NCI-H345 (cell line): ENCODE measurements around the gene NIF3L1.
"Not testable (repeated sequence)": the region's sequence is repeated elsewhere in the genome, so short reads cannot be mapped to it uniquely, and the experiment has no call there.

Experiments
- DNase-seq: peaks from one replicate; lab custom pipeline; 2025; lab: John Stamatoyannopoulos, UW

NIF3L1 gene

DNA sequence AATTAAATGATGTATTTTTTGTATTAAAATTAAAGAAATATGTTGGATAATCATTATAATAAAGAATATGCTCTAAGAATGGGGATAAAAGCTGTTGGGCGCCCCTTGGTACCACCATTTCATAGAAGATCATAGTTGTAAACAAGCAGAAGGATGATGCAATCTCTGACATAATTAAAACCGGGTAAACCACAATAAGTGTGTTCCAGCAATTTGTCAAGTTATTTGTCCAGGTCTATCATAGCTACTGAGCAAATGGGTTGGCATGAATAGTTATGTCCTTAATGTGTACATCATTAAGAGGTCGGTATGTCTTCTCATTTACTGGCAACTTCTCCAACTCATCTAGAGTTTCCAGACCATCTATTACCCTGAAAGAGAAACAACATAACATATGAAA lies 18.0 kb upstream of the NIF3L1 start:
- no peak for DNase-seq

DNA sequence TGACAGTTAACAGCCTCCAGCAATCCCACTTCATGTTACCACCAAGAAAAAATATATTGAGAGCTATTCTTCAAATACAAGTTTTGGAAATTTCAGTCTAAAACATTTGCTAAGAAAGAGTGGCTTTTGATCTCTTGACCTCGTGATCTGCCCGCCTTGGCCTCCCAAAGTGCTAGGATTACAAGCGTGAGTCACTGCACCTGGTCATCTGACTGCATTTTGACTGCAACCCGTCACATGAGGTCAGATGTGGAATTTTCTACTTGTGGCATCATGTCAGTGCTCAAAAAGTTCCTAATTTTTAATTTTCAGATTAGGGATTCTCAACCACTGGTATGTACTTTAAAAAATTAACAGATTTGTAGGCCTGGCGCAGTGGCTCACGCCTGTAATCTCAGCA lies 15.6 kb upstream of the NIF3L1 start:
- DNase-seq = no peak

DNA sequence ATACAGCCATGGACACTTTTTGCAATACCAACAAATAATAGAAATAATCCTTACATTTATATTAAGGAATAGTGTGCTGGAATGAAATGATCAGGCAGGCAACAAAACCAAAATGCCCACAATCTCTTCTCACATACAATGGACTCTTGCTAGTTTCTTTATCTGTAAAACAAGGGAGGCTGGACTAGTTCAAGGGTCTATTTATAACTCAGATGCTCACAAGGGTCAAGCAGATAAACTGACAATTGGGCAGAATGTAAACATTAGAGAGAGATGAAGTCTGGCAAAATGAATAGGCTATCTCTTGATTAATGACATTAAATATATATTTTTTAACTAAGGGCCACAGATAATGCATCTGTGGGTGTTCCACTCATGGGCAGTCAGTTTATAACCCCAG lies 11.7 kb upstream of the NIF3L1 start:
- DNase-seq = no peak

DNA sequence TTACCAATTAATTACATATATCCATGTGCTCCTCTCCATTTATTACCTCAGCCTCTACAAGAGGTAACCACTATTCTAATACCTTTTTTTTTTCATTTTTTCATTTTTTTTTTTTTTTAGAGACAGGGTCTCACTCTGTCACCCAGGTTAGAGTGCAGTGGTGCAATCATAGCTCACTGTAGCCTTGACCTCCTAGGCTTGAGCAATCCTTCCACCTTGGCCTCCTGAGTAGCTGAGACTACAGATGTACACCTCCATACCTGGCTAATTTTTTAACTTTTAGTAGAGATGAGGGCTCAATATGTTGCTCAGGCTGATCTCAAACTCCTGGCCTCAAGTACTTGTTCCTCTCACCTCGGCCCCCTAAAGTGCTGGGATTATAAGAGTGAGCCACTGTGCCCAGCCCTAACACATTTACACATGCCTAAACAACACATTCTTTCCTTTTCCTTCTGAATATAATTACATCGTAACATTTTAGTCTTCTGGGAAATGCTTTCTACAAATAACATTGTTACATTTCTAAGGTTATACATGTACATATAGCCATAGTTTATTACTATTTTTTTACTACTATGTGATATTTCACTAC lies 10.8 kb upstream of the NIF3L1 start:
- DNase-seq = no peak

DNA sequence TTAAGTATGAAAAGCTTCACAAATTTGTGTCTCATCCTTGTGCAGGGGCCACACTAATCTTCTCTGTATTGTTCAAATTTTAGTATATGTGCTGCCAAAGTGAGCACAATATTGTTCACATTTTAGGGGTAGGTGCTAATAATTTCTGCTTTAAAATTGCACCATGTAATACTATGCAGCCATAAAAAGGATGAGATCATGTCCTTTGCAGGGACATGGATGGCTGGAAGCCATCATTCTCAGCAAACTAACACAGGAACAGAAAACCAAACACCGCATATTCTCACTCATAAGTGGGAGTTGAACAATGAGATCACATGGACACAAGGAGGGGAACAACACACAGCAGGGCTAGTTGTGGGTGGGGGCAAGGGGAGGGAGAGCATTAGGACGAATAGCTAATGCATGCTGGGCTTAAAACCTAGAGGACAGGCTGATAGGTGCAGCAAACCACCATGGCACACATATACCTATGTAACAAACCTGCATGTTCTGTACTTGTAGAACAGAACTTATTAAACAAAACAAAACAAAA lies 7.4 kb upstream of the NIF3L1 start:
- not testable (repeated sequence) for DNase-seq

DNA sequence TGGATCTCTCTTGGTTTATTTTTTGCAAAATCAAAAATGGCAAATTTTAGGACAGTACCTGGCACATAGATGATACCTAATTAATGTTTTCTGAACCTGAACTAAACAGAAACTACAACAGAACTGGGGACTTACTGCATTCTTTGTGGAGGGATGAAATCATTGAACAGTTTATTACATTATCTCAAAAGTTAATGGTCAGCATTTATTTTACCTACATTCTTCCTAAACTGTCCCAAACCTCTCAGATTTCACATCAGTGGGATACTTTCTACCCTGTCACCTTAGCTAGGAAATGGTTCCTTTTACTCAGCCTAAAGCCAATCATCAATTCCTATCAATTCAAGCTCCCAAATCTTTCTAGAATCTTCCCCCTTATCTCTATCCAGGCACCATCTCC lies 10.3 kb downstream of the NIF3L1 start:
- no peak for DNase-seq

DNA sequence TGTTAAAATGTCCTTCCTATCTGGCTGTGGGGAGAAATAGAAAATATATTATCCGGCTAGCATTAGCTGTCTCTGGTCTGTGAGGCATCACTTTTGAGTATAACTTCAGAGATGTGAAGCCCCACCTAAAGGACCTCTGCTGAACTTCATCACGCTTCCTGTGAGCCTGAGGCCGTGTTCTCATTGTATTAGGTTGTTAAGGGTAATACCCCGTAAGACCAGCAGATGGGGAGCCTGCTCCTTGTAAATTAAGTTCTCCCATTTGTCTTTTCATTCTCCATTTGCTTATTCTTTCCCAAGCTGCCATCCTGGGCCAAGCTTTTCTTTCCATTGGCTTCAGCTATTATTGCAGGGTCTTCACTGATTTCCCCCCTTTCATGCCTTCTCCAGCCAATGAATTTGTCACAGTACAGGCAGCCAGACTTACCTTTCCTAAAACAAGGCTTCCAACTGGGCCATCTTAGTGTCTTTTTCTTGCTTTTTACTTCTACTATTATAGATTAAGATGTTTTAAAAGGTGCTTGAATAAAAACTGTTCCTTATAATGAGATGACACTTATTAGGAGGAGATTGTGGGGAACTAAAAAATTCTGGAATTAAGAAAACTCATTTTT lies 12.4 kb downstream of the NIF3L1 start:
- peak; percentile 55 for DNase-seq

DNA sequence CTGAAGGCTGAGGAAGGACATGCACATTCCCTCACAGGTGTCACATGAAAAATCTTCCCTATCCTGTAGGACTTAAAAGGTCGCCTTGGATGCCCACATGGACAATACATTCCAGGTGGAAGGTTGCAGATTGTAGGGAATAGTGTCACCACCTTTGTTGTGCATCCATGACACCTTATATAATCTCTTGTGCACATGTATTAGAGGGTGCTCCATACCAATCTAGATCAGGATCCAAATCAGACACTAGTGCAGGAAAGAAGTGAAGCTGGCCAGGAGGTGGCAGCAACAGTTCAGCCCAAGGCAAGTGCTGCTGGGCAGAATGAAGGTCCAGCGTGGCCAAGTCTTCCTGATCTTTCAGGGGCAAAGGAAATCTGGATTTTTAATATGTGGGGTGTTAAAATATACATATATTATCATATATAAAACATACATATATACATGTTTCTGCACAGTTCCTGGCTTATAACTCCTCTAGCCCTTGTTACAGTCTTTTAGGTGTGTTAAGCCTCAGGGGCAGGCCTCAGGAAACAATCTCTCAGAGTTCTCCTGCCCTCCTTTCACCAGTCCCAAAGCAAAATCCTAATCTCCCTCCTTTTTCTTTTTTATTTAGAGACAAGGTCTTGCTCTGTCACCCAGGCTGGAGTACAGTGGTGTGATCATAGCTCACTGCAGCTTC lies 16.6 kb downstream of the NIF3L1 start:
- peak; percentile 48 for DNase-seq

DNA sequence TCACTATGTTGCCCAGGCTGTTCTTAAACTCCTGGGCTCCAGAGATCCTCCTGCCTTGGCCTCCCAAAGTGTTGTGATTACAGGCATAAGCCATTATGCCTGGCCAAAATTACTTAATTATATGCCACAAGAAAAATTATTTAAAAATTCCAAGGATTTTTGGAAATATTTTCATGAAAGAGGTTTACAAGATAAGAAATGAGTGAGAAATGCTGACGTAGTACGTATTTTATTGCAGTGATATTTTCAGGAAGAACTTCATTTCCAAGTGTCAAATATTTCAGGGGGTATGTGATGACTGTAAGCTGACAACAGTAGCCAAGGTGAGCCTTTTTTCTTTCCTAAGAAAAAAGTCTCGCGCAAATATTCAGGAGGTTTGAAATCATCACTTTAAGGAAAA lies 20.8 kb downstream of the NIF3L1 start:
- DNase-seq = no peak

DNA sequence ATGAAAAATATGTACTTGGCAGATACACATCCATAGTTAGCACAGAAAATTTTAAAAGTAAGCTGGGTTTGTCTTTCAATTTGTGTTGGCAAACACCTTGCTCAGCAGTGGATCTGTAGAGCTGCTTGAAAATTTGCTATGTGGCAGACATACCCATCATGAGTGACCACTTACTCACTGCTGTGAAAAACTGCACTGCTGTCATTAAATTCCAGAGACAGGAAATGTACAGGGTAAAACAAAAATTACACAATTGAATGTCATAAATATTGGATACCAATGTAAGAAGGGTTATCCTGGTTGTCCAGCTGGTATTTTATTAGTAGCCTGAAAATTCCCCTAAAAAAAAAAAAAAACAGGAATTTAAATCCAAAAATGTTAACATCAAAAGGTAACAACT lies 24.5 kb downstream of the NIF3L1 start:
- DNase-seq = no peak

DNA sequence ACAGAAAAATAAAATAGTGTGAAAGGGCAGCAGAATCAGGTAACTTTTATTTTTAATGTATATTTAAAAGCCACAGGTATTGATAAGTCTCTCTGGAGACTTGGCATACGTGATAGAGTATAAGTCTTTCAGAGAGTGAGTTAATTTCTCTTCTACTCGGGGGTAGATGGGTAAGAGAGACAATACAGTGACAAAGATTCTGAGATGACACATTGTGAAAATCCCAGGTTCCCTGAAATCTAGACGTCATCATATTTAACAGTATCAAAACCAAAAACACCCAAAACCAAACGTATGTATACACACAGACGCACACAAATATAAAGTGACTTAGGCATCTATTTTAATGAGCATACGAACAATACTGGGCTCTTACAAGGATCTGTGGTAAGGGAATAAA lies 33.3 kb downstream of the NIF3L1 start:
- DNase-seq = no peak

DNA sequence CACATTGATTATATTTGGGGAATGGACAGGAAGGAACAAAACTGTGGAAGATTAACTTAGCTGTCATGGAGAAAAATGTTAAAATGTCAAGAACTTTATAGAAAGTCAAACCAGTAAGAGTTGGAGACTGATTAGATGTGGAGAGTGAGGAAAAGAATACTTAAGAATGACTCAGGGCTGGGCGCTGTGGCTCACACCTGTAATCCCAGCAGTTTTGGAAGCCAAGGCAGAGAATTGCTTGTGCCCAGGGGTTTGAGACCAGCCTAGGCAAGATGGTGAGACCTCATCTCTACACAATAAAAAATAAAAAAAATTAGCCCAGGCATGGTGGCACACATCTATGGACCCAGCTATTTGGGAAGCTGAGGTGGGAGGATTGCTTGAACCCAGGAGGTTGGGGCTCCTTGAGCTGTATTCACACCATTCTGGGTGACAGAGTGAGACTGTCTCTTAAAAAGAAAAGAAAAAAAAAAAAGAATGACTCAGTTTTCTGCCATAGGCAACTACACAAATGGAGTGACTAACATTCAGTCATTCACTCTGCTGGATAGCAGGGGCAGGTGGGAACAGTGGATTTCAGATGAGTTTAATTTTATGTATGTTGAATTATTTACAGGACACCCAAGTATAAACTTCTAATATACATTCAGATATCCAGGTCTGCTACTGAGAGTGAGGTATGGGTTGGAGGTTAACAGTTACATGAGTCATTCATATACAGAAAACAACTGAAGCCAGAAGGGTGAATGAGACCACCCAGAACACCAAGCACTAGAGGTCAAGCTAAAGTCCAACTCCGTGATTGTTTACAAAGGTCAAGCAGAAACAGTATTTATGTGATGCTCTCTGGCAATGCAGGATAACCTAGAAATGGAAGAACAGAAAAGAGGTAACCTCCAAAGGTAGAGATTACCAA lies 40.4 kb downstream of the NIF3L1 start:
- DNase-seq = no peak

DNA sequence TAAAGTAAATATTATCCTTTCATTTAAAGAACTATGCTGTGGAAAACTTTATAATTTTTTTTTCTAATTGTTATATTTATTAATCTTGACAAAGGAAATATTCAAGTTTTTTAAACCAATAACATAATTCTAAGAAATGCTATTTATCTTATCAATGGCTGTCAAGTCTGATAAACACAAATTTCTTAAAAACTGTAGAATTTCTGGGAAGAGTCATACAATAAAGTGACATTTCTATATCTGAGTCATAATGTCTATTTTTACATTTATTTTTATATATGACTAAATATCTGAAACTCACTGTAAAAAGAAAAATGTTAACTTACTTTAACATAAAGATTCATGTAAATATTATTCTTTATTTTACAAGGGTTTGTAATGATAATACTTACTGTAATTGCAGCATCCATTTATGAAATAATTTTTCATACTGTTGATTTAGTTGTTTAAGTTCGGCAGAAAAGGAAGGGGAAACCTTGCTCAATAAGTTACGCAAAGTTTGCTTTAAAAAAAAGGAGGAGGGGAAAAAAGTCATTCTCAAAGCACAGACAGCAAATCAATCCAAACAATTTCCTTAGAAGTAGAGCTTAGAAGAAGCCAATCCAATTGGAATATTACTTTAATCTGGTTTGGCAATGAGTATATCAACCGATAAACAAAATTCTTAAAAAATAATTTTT lies 41.9 kb downstream of the NIF3L1 start:
- DNase-seq = no peak

DNA sequence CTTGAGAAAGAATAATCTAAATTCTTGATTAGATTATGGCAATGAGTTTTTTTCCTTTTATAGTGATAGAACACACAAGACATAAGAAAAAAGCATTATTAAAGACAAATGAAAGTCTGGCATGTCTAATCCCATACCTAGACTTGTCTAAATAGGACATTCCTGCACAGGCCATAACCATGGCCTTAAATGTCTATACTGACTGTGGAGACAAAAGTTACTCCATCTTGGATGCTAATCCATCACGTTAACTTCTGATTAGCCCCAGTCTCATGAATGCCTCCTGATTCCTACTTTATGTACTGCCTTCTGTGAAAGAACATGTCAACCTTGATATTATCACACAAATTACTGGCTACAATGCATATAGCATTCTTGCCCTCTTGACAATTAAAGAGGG lies 50.7 kb downstream of the NIF3L1 start:
- no peak for DNase-seq

DNA sequence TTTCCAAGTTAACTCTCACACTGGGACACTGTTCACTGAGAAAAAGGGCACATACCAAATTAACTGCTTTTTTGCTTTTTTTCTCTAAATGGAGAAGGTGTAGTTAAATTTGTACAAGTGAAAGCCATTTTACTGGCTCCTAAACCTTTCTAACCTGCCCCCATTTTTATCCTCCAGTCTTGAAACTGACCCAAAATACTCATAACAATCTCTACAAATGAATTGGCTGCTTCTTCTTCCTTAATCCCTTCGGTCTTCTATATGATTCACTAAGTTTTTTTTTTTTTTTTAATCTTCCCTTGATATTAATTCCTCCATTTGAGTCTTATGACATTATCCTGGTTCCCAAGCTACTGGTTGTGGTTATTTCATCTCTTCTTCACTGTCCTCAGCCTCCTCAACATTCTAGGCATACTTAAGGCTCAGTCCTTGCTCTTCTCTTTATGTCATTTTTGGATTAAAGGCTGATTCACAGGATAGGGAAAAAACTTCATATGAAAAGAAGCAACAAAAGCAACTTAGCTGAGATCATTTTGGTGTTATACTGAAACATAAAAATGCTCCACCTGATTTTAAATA lies 54.4 kb downstream of the NIF3L1 start:
- no peak for DNase-seq

DNA sequence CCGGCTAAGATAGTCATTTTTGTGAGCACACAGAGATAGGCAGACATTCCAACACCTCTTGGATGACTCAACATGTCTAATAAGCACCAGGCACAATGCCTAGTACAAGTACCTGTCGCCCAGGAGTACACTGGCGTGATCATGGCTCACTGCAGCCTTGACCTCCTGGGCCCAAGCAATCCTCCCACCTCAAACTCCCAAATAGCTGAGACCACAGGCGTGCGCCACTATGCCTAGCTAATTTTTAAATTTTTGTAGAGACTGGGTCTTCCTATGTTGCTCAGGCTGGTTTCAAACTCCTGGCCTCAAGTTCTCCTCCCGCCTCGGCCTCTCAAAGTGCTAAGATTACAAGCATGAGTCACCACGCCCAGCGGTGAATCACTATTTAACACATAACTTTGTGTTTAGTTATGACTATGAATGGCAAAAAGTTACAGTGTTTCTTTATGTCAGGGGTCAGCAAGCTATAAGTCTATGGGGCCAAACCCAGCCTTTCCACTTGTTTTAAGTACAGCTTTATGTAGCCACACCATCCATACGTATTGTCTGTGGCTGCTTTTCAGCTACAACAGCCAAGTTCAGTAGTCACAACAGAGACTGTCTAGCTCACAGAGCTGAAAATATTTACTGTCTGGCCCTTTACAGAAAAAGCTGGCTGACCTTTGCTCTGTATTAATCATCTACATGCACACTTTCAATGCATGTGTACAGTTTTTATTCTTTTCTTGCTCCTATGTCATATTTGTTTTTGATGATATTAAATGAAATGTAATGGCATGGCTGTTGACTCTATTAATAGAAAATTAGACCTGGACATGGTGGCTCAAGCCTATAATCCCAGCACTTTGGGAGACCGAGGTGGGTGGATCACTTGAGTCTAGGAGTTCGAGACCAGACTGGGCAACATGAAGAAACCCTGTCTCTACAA lies 55.6 kb downstream of the NIF3L1 start:
- DNase-seq = no peak

DNA sequence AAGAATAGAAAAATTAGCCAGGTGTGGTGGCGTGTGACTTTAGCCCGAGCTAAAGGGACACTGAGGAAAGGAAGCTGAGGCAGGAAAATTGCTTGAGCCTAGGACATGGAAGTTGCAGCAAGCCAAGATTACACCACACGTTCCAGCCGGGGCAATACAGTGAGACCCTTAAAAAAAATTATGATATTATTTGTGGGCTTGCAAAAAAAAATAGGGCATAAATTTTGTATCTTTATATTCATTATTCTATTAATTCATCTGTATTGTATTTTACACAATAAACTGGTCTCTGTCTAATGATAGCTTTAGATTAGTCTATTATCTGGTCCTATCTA lies 56.2 kb downstream of the NIF3L1 start:
- DNase-seq = no peak

DNA sequence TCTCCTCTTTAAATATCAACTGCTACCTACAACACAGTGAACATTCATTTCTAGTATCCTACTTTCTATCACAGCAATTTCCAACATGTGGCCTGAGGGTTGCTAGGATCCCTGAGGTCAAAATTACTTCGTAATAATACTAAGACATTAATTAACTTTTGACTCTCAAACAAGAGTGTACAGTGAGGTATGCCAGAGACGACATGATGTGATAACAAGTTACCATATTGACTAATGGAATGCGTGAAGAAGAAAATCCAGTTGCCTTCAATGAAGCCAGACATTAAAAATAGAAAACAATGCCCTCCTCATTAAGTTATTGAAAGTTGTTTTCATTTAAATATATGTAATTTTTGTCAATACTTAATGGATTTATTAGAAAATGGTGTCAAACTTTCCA lies 61.2 kb downstream of the NIF3L1 start:
- no peak for DNase-seq
